GM18517 (cell line): ENCODE results near the gene MUC6.

Experiments
- ATAC-seq: cut with Tn5 transposase; IDR thresholded peaks from one replicate; pipeline ENCODE4 v1.9.1; 2021; ENCODE audit warnings: mild to moderate bottlenecking, moderate library complexity; ENCODE audit not compliant: unreplicated experiment

Gene MUC6

GRCh38 chr11:1009991-1010390 is 26.5 kb downstream of the MUC6 start:
- no peak for ATAC-seq

- no peak for ATAC-seq
These were observed 27.1 kb downstream of the MUC6 start for GRCh38 chr11:1009371-1009770.

GRCh38 chr11:1008803-1009145 is 27.7 kb downstream of the MUC6 start:
- no peak for ATAC-seq

- no peak for ATAC-seq
These were observed 28.3 kb downstream of the MUC6 start for GRCh38 chr11:1008001-1008802.

GRCh38 chr11:1007279-1007678 is 29.2 kb downstream of the MUC6 start:
- no peak for ATAC-seq

GRCh38 chr11:1006762-1007161 is 29.8 kb downstream of the MUC6 start:
- ATAC-seq: no peak

GRCh38 chr11:1005928-1006327 is 30.6 kb downstream of the MUC6 start:
- no peak for ATAC-seq

- ATAC-seq: no peak
These were observed 33.4 kb downstream of the MUC6 start for GRCh38 chr11:1003159-1003558.

- ATAC-seq: no peak
These were observed 34.0 kb downstream of the MUC6 start for GRCh38 chr11:1002406-1002984.

- ATAC-seq: no peak
These were observed 34.7 kb downstream of the MUC6 start for GRCh38 chr11:1001617-1002405.

- no peak for ATAC-seq
These were observed 35.9 kb downstream of the MUC6 start for GRCh38 chr11:1000357-1001278.

GRCh38 chr11:999009-999408 is 37.5 kb downstream of the MUC6 start:
- no peak for ATAC-seq

GRCh38 chr11:997907-998306 is 38.6 kb downstream of the MUC6 start:
- ATAC-seq: no peak

GRCh38 chr11:996681-997080 is 39.8 kb downstream of the MUC6 start:
- no peak for ATAC-seq

- ATAC-seq: peak; percentile 75
These were observed 40.6 kb downstream of the MUC6 start for GRCh38 chr11:995752-996420.

GRCh38 chr11:995044-995751 is 41.3 kb downstream of the MUC6 start:
- no peak for ATAC-seq

GRCh38 chr11:993632-994167 is 42.8 kb downstream of the MUC6 start:
- no peak for ATAC-seq

- ATAC-seq: no peak
These were observed 43.9 kb downstream of the MUC6 start for GRCh38 chr11:992577-992976.

GRCh38 chr11:991711-992307 is 44.7 kb downstream of the MUC6 start:
- ATAC-seq: no peak
